Thyroid gland (tissue), 4 donors: ENCODE data around the gene NDST1.

Experiments used
- CTCF ChIP-seq, 6 experiments: fragments of 200-600 bp in 3 of 6; fragments of 450-650 bp in 3 of 6; sonication (generic) in 3 of 6; IDR thresholded peaks; one replicate each; pipeline ENCODE4 v1.5.1; 2016 to 2019; ENCODE audit warnings: antibody characterized with exemption in 6 of 6, mild to moderate bottlenecking in 2 of 6, inconsistent platforms in 1 of 6, moderate library complexity in 1 of 6
- POLR2A ChIP-seq, 2 donors: fragments of 450-650 bp; IDR thresholded peaks; one replicate each; pipeline ENCODE4 v1.6.1; 2017; ENCODE audit warnings: antibody characterized with exemption in 2 of 2, mild to moderate bottlenecking in 2 of 2, moderate library complexity in 1 of 2

GRCh38 chr5:150516011-150516410 is 8.1 kb downstream of the NDST1 start:
- no peak for TF ChIP-seq CTCF (IDR thresholded peaks at IDR 0.05)
- TF ChIP-seq POLR2A (IDR thresholded peaks at IDR 0.05), result no peak
